GM12865 (cell line): ENCODE measurements around the gene EFTUD2.

Source experiments
- DNase-seq: peaks from one replicate; pipeline ENCODE4 v3.0.0; 2010; ENCODE audit warnings: low read depth
- H3K4me3 ChIP-seq: 2 replicates; pipeline ENCODE4 v1.5.1; 2011; ENCODE audit warnings: mild to moderate bottlenecking, low read depth, low read length, control low read depth
- CTCF ChIP-seq: IDR thresholded peaks from 2 replicates; pipeline ENCODE4 v1.5.1; 2011; ENCODE audit warnings: low read length, control low read depth, low read depth, inconsistent platforms; ENCODE audit not compliant: insufficient read depth; ENCODE audit errors: missing control alignments

The EFTUD2 gene

GRCh38 chr17:44909681-44910144, 10.5 kb upstream of the EFTUD2 start:
- no peak for DNase-seq
- TF ChIP-seq CTCF, result no peak

GRCh38 chr17:44908761-44909326, 9.6 kb upstream of the EFTUD2 start:
- H3K4me3 ChIP-seq, result no peak overlapping the region

More at GRCh38 chr17:44909681-44910144, 10.5 kb upstream of the EFTUD2 start:
- no peak overlapping the region for H3K4me3 ChIP-seq

GRCh38 chr17:44907729-44908470, 8.7 kb upstream of the EFTUD2 start:
- DNase-seq, result no peak
- no peak for TF ChIP-seq CTCF
- no peak overlapping the region for H3K4me3 ChIP-seq

More at GRCh38 chr17:44908761-44909326, 9.6 kb upstream of the EFTUD2 start:
- DNase-seq, result no peak
- no peak for TF ChIP-seq CTCF

- DNase-seq, result no peak
- TF ChIP-seq CTCF, result no peak
- no peak overlapping the region for H3K4me3 ChIP-seq
Measured at GRCh38 chr17:44906763-44907728, 7.8 kb upstream of the EFTUD2 start.

DNA sequence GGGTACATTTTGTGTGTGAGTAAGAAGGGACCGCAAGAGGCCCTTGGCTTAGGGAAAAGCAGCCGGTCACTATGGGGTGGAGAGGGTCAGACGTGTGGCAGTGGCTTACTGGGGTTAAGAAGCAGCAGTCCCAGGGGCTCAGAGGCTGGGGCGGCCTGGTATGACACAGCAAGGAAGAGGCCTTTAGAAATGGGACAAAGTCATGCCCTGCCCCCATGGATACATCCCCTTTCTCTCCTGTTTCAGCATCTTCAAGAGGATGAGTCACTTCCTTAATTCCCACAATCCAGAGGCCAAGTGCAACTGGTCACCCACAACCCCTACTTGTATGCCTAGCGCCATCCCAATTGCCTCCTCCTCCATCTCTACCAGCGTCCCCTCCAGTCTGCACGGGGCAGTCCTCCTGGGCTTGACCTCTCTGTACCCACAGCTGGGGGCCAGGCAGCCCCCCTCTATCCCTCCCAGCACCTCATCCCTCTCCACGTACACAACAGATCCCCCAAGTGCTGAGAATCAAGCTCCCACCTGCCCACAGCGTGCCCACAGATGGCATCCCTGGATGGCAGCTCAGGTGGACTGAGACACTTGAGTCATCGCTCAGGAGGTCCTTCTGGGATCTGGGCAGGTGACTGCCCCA, 6.9 kb upstream of the EFTUD2 start:
- no peak for DNase-seq

More for the DNA sequence above, 6.9 kb upstream of the EFTUD2 start:
- no peak for TF ChIP-seq CTCF
- H3K4me3 ChIP-seq, result no peak overlapping the region
